Heart right ventricle (tissue), 16 donors: ENCODE results near the gene IL12A. TPM values are rescaled to one million over a fixed set of nuclear protein-coding genes. Genes with fewer than 3 reads are reported as not detected.

Experiments used
- ATAC-seq, 8 donors: fragments of 200-7000 bp; cut with Tn5 transposase; one replicate each; pipeline ENCODE4 v1.9.1; 2020; ENCODE audit warnings: mild to moderate bottlenecking in 8 of 8, moderate library complexity in 8 of 8, moderate number of reproducible peaks in 1 of 8
- DNase-seq, 2 donors: peaks; one replicate each; pipeline ENCODE4 v3.0.0-alpha.2; 2020
- H3K27ac ChIP-seq, 10 donors: fragments of 200-600 bp; sonication (generic) in 2 of 10; one replicate each; pipeline versions ENCODE4 v1.5.0 to v1.8.0; 2020 to 2022; ENCODE audit warnings: mild to moderate bottlenecking in 3 of 10
- H3K27me3 ChIP-seq, 7 donors: fragments of 200-600 bp; one replicate each; pipeline ENCODE4 v1.8.0; 2021 to 2022; ENCODE audit warnings: mild to moderate bottlenecking in 2 of 7
- H3K36me3 ChIP-seq, 9 donors: fragments of 200-600 bp; sonication (generic) in 1 of 9; one replicate each; pipeline versions ENCODE4 v1.5.0 to v1.8.0; 2020 to 2022; ENCODE audit warnings: mild to moderate bottlenecking in 2 of 9
- H3K4me1 ChIP-seq, 9 donors: fragments of 200-600 bp; sonication (generic) in 1 of 9; one replicate each; pipeline versions ENCODE4 v1.5.0 to v1.8.0; 2020 to 2022; ENCODE audit warnings: mild to moderate bottlenecking in 4 of 9
- H3K4me3 ChIP-seq, 10 donors: fragments of 200-600 bp; sonication (generic) in 2 of 10; one replicate each; pipeline versions ENCODE4 v1.5.0 to v1.8.0; 2020 to 2022; ENCODE audit warnings: mild to moderate bottlenecking in 7 of 10, moderate library complexity in 2 of 10
- H3K9me3 ChIP-seq, 11 donors: fragments of 200-600 bp in 10 of 11; sonication (generic) in 2 of 11; one replicate each; pipeline versions ENCODE4 v1.5.0 to v1.8.0; 2013 to 2022; ENCODE audit warnings: mild to moderate bottlenecking in 2 of 11, control low read depth in 1 of 11, moderate library complexity in 1 of 11
- CTCF ChIP-seq, 9 donors: fragments of 200-600 bp; sonication (generic) in 2 of 9; IDR thresholded peaks; one replicate each; pipeline versions ENCODE4 v1.5.0 to v1.8.0; 2021 to 2022; ENCODE audit warnings: antibody characterized with exemption in 9 of 9, mild to moderate bottlenecking in 5 of 9, moderate library complexity in 1 of 9
- WGBS, 2 donors: extraction: QIAGEN DNeasy Blood & Tissue Kit; methylation state at CpG; one replicate each; pipeline ENCODE4 v1.1.7; 2013; ENCODE audit warnings: inconsistent platforms in 1 of 2; 5-methylcytosine and 5-hydroxymethylcytosine counted together
- intact Hi-C, 10 donors: fragments of 100-400 bp; cut with DNase I; formaldehyde crosslinking; loops; one replicate each; pipeline versions ENCODE4 v1.11.1 to v1.14.2; 2022
- polyA plus RNA-seq, 2 donors: library from polyadenylated mRNA; stranded (reverse); fragments of 200-250 nt; gene quantifications; one replicate each; pipeline ENCODE4 v1.2.3, GENCODE V29; 2013
- total RNA-seq, 10 donors: library from RNA; stranded (reverse); fragmentation: NEBNext Ultra II Directional in 3 of 10; extraction: Animal tissue kit (Norgen Biotek cat#: 25700) in 3 of 10; gene quantifications; one replicate each; pipeline versions ENCODE4 v1.2.1 to v1.2.4, GENCODE V29; 2021 to 2023
- donor health status: Arrhythmogenic right ventricular cardiomyopathy.
- donor health status: ischemic (EF 13 %, LVEDD 7.1; RV severe dilation, severe dysfunction).
- donor health status: healthy with polysubstance abuse.
- donor health status: DM: no; HTN: yes; CAD: no.
- donor health status: DM: no; HTN: no; CAD: no.
- donor health status: ischemic (EF 25% LVEDD 6.9; RV normal size, moderate dysfunction).
- donor health status: ischemic (EF 25% LVEDD 5.7; RV mildly dilated, moderate dysfunction).
- donor health status: healthy.
- donor health status: DM: yes; HTN: yes; CAD: no.
- donor health status: Ischemic cardiomyopathy.
- donor health status: ischemic (EF 35%, LVEDD 5.7; RV mildly dilated, moderate dysfunction).
- donor health status: nonischemic (EF 11% LVEDD 7.7; RV severe dilation, severe dysfunction).
- donor health status: DM: yes; HTN: yes; CAD: no.
- donor health status: PGD.
- donor health status: ischemic (EF 29% LVEDD 5.4; RV normal size, mild dysfunction).
- donor health status: nonischemic (EF 23%, LVEDD 6.1; RV moderate dilation, normal function).

Gene IL12A
- total and polyA plus RNA-seq, 12 donors: 0.53 to 2.3 (median 0.97) TPM; not detected in 1

DNA sequence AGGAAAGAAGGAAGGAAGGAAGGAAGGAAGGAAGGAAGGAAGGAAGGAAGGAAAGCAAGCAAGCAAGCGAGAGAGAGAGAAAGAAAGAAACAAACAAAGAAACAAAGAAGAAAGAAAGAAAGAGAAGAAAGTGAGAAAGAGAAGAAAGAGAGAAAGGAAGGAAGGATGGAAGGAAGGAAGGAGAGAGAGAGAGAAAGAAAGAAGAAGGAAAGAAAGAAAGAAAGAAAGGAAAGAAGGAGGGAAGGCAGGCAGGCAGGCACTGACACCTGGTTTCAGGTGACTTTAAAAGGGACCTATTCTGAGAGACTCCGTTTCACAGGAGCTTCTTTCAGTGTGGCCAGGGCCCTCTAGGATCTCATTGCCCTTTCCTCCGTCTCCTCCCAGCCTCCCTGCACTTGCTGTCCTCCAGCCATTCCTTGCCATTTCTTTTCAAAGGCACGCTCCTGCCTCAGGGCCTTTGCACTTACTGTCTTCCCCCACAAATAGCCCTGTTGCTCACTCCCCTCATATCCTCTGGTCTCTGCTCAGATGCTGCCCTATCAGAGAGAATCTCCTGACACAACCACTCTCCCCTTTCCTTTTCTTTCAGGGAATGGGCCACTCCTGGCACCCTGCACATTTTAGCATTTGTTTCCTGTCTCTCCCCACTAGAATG is 31.5 kb downstream of the IL12A start:
- no peak for TF ChIP-seq CTCF (IDR thresholded peaks at IDR 0.05)
- ATAC-seq (no peak), DNase-seq (no peak)
- intact Hi-C loops: no loop called here
- Histone ChIP-seq H3K4me1 (no peaks in the 10 kb centered on the region), H3K9me3 (no peaks in the 10 kb centered on the region), H3K36me3 (no peaks in the 10 kb centered on the region), H3K27me3 (peaks cover 0 to 16% (median 0%) of the 10 kb centered on the region in 7 donors), H3K4me3 (no peak overlapping the region), H3K27ac (no peak overlapping the region)
- 80 to 87% methylated on average over 4 of the region's 4 CpGs for WGBS, 2 donors

DNA sequence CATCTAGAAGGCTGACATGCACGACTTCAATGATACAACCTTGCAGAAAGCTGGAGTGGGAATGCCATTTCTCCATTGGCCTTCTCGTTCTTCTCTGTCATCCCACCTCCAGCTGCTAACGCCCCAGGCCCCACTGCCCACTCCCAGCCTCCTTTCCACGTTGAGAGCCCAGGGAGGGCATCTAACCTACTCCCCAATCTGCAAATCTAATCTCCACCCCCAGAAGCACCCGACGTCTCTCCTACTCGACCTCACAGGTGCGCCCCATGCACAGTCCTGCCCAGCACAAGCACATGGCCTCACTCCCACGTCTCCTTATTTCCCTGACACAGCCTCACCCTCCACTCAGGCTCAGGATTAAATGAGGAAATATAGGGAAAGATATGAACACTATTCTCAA is 33.4 kb downstream of the IL12A start:
- intact Hi-C loops: no loop called here
- no peak overlapping the region for H3K4me3 ChIP-seq
- DNase-seq: no peak
- no peak for ATAC-seq
- H3K27ac ChIP-seq: no peak overlapping the region
- no peaks in the 10 kb centered on the region for H3K4me1 ChIP-seq
- H3K36me3 ChIP-seq: no peaks in the 10 kb centered on the region
- H3K27me3 ChIP-seq: peaks cover 0 to 16% (median 0%) of the 10 kb centered on the region in 7 donors
- WGBS, 2 donors: 76 to 78% methylated on average over 9 of the region's 9 CpGs
- no peaks in the 10 kb centered on the region for H3K9me3 ChIP-seq
- no peak for TF ChIP-seq CTCF (IDR thresholded peaks at IDR 0.05)

GRCh38 chr3:160023476-160023875 is 34.8 kb downstream of the IL12A start:
- H3K9me3 ChIP-seq: no peaks in the 10 kb centered on the region
- ATAC-seq (no peak), DNase-seq (no peak)
- H3K4me1 ChIP-seq: peaks cover 0 to 11% (median 0%) of the 10 kb centered on the region in 9 donors
- TF ChIP-seq CTCF (IDR thresholded peaks at IDR 0.05): no peak
- no peaks in the 10 kb centered on the region for H3K36me3 ChIP-seq
- WGBS, 2 donors: 86 to 88% methylated on average over 1 of the region's 1 CpG
- H3K27me3 ChIP-seq: peaks cover 0 to 16% (median 0%) of the 10 kb centered on the region in 7 donors
- intact Hi-C loops: no loop called here
- no peak overlapping the region for H3K4me3 ChIP-seq
- no peak overlapping the region for H3K27ac ChIP-seq

DNA sequence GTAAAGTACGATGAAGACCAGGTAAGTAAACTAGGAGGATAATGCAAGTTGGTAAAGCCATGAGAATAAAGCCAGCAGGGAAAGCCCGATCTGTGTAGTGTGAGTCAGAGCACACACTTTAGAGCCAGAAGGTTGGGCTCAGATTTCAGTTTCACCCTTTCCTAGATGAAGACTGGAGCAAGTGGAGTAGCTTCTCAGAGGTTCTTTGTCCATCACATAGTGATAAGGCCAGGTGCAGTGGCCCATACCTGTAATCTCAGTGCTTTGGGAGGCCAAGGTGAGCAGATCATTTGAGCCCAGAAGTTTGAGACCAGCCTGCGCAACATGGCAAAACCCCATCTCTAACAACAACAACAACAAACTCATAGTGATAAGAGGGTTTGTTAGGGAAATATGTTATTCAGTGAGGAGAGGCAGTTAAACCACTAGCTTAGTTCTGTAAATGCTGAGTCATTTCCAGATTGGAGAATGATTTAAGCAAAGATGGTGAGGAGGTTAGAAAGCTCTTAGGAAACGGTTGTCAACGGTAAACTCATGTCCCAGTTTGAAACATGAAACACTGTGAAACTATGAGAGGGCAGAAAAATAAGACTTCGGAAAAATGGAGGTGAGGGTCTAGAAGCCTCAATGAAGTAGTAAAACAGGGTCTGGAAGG is 39.0 kb downstream of the IL12A start:
- DNase-seq (no peak), ATAC-seq (no peak)
- peaks cover 0 to 2% (median 0%) of the 10 kb centered on the region in 7 donors for H3K27me3 ChIP-seq
- H3K9me3 ChIP-seq: no peaks in the 10 kb centered on the region
- intact Hi-C loops: no loop called here
- H3K36me3 ChIP-seq: no peaks in the 10 kb centered on the region
- no peak overlapping the region for H3K27ac ChIP-seq
- H3K4me3 ChIP-seq: no peak overlapping the region
- peaks cover 0 to 11% (median 0%) of the 10 kb centered on the region in 9 donors for H3K4me1 ChIP-seq
- no peak for TF ChIP-seq CTCF (IDR thresholded peaks at IDR 0.05)
- WGBS, 2 donors: 71 to 82% methylated on average over 6 of the region's 6 CpGs
